Heart left ventricle (tissue), 16 donors: ENCODE data around the gene PRKCA. TPM values are rescaled to one million over a fixed set of nuclear protein-coding genes. Genes with fewer than 3 reads are reported as not detected.

Experiments
- ATAC-seq, 4 donors: fragments of 200-7000 bp; cut with Tn5 transposase; one replicate each; pipeline ENCODE4 v1.9.1; 2020 to 2022; ENCODE audit warnings: moderate library complexity in 4 of 4, mild to moderate bottlenecking in 3 of 4, moderate number of reproducible peaks in 1 of 4
- DNase-seq, 5 donors: peaks; one replicate each; pipeline ENCODE4 v3.0.0-alpha.2; 2020
- H3K27ac ChIP-seq, 12 donors: fragments of 200-600 bp; sonication (generic) in 4 of 12; one replicate each; pipeline versions ENCODE4 v1.5.0 to v1.8.0; 2016 to 2022; ENCODE audit warnings: mild to moderate bottlenecking in 2 of 12
- H3K27me3 ChIP-seq, 9 donors: fragments of 200-600 bp; sonication (generic) in 2 of 9; one replicate each; pipeline versions ENCODE4 v1.5.1 to v1.8.0; 2016 to 2022; ENCODE audit warnings: mild to moderate bottlenecking in 3 of 9
- H3K36me3 ChIP-seq, 9 donors: fragments of 200-600 bp; sonication (generic) in 2 of 9; one replicate each; pipeline versions ENCODE4 v1.5.0 to v1.8.0; 2018 to 2022; ENCODE audit warnings: mild to moderate bottlenecking in 2 of 9
- H3K4me1 ChIP-seq, 12 donors: fragments of 200-600 bp; sonication (generic) in 4 of 12; one replicate each; pipeline versions ENCODE4 v1.5.0 to v1.8.0; 2016 to 2022; ENCODE audit warnings: mild to moderate bottlenecking in 3 of 12
- H3K4me3 ChIP-seq, 12 donors: fragments of 200-600 bp; sonication (generic) in 4 of 12; one replicate each; pipeline versions ENCODE4 v1.5.0 to v1.8.0; 2017 to 2022; ENCODE audit warnings: mild to moderate bottlenecking in 9 of 12, moderate library complexity in 4 of 12
- H3K9me3 ChIP-seq, 12 donors: fragments of 200-600 bp; sonication (generic) in 4 of 12; one replicate each; pipeline versions ENCODE4 v1.5.0 to v1.8.0; 2016 to 2022; ENCODE audit warnings: mild to moderate bottlenecking in 1 of 12
- POLR2A ChIP-seq, 2 donors: fragments of 450-650 bp; IDR thresholded peaks; one replicate each; pipeline ENCODE4 v1.6.1; 2017; ENCODE audit warnings: antibody characterized with exemption in 2 of 2, mild to moderate bottlenecking in 2 of 2, moderate library complexity in 2 of 2
- WGBS, 4 donors: extraction: QIAGEN DNeasy Blood & Tissue Kit in 2 of 4; methylation state at CpG; one replicate each; pipeline versions ENCODE4 v1.1.5 to v1.1.7; 2013 to 2018; 5-methylcytosine and 5-hydroxymethylcytosine counted together
- intact Hi-C, 10 donors: fragments of 100-400 bp; cut with DNase I; formaldehyde crosslinking; loops; one replicate each; pipeline versions ENCODE4 v1.11.1 to v1.14.2; 2022
- polyA plus RNA-seq, 2 donors: library from polyadenylated mRNA; stranded (reverse); fragments of 200-250 nt; gene quantifications; one replicate each; pipeline ENCODE4 v1.2.3, GENCODE V29; 2013
- total RNA-seq, 9 donors: library from RNA; depleted of rRNA in 2 of 9; stranded (reverse); fragments of >200 nt in 2 of 9; fragmentation: NEBNext Ultra II Directional in 3 of 9; extraction: Animal tissue kit (Norgen Biotek cat#: 25700) in 3 of 9; gene quantifications; one replicate each; pipeline versions ENCODE4 v1.1.0 to v1.2.4, GENCODE V29; 2016 to 2023
- TF ChIP-seq, protein P1 (sequence below), 12 donors: fragments of 200-600 bp; sonication (generic) in 4 of 12; IDR thresholded peaks; one replicate each; pipeline versions ENCODE4 v1.5.0 to v1.8.0; 2018 to 2022; ENCODE audit warnings: antibody characterized with exemption in 12 of 12, mild to moderate bottlenecking in 5 of 12
- donor health status: ischemic (EF 13 %, LVEDD 7.1; RV severe dilation, severe dysfunction).
- donor health status: healthy with polysubstance abuse.
- donor health status: DM: no; HTN: yes; CAD: no.
- donor health status: DM: no; HTN: no; CAD: no.
- donor health status: ischemic (EF 25% LVEDD 6.9; RV normal size, moderate dysfunction).
- donor health status: ischemic (EF 25% LVEDD 5.7; RV mildly dilated, moderate dysfunction).
- donor health status: healthy.
- donor health status: DM: yes; HTN: yes; CAD: no.
- donor health status: ischemic (EF 35%, LVEDD 5.7; RV mildly dilated, moderate dysfunction).
- donor health status: nonischemic (EF 11% LVEDD 7.7; RV severe dilation, severe dysfunction).
- donor health status: DM: yes; HTN: yes; CAD: no.
- donor health status: PGD.
- donor health status: ischemic (EF 29% LVEDD 5.4; RV normal size, mild dysfunction).
- donor health status: nonischemic (EF 23%, LVEDD 6.1; RV moderate dilation, normal function).

Gene PRKCA
- total and polyA plus RNA-seq, 11 donors = 3.4 to 26.8 (median 11.4) TPM

DNA sequence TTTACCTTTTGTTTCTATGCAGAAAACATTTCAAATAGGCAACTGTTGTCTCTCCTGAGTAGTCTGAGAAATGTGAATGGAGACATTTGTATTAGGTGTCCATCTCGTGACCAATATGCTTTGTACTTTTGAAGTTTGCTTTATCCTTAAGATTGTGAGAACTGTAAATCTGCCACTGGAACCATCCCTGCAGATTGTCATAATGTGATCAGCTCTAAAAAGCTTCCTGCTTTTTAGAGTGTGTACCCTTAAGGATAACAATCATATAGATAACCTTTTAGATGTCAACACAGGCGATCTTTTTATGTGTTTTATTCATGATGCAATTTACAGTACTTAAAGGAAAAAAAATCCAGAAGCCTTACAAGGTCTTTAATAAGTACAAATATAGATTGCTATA is 63.5 kb downstream of the PRKCA start:
- intact Hi-C loops = no loop called here
- DNase-seq (no peak), ATAC-seq (no peak)
- H3K36me3 ChIP-seq = no peaks in the 10 kb centered on the region
- H3K27ac ChIP-seq = no peak overlapping the region
- no peaks in the 10 kb centered on the region for H3K27me3 ChIP-seq
- WGBS, 4 donors = 69 to 76% (median 74%) methylated on average over 2 of the region's 2 CpGs
- no peak overlapping the region for H3K4me3 ChIP-seq
- H3K4me1 ChIP-seq = no peaks in the 10 kb centered on the region
- H3K9me3 ChIP-seq = no peaks in the 10 kb centered on the region
- TF ChIP-seq POLR2A (IDR thresholded peaks at IDR 0.05) = no peak
- TF ChIP-seq, protein P1, sequence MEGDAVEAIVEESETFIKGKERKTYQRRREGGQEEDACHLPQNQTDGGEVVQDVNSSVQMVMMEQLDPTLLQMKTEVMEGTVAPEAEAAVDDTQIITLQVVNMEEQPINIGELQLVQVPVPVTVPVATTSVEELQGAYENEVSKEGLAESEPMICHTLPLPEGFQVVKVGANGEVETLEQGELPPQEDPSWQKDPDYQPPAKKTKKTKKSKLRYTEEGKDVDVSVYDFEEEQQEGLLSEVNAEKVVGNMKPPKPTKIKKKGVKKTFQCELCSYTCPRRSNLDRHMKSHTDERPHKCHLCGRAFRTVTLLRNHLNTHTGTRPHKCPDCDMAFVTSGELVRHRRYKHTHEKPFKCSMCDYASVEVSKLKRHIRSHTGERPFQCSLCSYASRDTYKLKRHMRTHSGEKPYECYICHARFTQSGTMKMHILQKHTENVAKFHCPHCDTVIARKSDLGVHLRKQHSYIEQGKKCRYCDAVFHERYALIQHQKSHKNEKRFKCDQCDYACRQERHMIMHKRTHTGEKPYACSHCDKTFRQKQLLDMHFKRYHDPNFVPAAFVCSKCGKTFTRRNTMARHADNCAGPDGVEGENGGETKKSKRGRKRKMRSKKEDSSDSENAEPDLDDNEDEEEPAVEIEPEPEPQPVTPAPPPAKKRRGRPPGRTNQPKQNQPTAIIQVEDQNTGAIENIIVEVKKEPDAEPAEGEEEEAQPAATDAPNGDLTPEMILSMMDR (IDR thresholded peaks at IDR 0.05) = no peak

DNA sequence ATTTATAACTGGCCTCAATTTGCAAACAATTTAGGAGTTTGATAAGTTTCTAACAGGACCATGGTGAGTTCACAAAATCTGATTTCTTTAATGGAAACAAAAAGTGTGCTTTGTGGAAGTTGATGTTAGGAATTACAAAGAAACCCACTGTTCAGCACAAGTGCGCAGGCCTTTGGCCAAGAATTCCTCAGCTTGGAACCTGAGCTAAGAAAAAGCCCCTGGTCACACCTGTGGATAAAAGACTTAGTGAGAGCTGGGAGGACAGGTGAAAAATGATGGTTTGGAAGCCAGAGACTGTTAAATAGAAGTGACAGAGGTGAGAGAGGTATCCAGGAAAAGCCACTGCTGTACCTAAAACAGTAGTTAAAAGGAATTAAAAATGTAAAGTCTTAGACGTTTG is 64.7 kb downstream of the PRKCA start:
- H3K27ac ChIP-seq = no peak overlapping the region

DNA sequence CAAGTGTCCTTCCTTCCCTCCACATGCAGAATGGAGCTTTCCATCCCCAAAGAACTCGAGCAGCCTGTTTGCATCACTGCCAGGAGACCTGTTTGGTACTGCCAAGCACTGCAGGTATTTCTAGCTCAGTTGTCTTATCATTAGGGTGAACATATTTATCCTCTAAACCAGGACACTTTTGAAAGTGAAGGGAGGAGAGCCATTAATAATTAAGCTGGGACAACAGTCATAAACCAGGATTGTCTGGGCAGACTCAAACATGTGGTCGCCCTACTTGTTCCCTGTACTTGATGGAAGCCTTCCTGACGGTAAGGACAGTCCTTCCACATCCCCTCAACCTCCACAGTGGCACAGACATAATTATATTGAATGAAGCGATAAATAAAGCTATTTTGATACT is 67.4 kb downstream of the PRKCA start:
- ATAC-seq = no peak
- intact Hi-C loops = no loop called here
- no peak for TF ChIP-seq POLR2A (IDR thresholded peaks at IDR 0.05)
- TF ChIP-seq, protein P1 (IDR thresholded peaks at IDR 0.05) = no peak
- no peak overlapping the region for H3K4me3 ChIP-seq
- no peaks in the 10 kb centered on the region for H3K27me3 ChIP-seq
- no peaks in the 10 kb centered on the region for H3K36me3 ChIP-seq
- H3K4me1 ChIP-seq = peaks cover 0 to 9% (median 0%) of the 10 kb centered on the region in 12 donors
- H3K27ac ChIP-seq = no peak overlapping the region
- DNase-seq = no peak
- H3K9me3 ChIP-seq = no peaks in the 10 kb centered on the region
- 78 to 92% (median 87%) methylated on average over 4 of the region's 4 CpGs for WGBS, 4 donors

More for the DNA sequence above, 64.7 kb downstream of the PRKCA start:
- Histone ChIP-seq H3K36me3 (no peaks in the 10 kb centered on the region), H3K4me3 (no peak overlapping the region), H3K9me3 (no peaks in the 10 kb centered on the region), H3K27me3 (no peaks in the 10 kb centered on the region), H3K4me1 (no peaks in the 10 kb centered on the region)
- no peak for TF ChIP-seq POLR2A (IDR thresholded peaks at IDR 0.05)
- TF ChIP-seq, protein P1 (IDR thresholded peaks at IDR 0.05) = no peak
- DNase-seq = no peak
- ATAC-seq = no peak
- WGBS, 4 donors = 80 to 90% (median 86%) methylated on average over 2 of the region's 2 CpGs
- intact Hi-C loops = no loop called here

DNA sequence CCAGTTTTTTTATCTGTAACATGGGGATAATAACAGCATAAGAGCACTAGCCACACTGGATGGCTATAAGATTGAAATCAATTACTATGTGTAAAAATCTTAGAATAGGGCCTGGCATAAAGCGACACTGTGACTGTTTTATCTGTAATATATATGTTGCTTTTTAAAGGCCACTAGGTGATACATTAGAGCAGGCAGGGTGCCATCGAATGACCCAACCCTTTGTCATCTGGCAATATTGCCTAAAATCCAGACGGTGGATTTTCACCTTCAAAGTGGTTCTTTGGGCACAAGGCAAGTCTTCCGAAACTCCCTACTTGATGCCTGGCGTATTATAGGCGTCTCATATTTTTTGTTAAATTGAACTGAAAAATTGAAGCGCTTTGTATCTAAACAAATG is 69.1 kb downstream of the PRKCA start:
- no peaks in the 10 kb centered on the region for H3K36me3 ChIP-seq
- peaks cover 0 to 9% (median 0%) of the 10 kb centered on the region in 12 donors for H3K4me1 ChIP-seq
- H3K27me3 ChIP-seq = no peaks in the 10 kb centered on the region
- H3K9me3 ChIP-seq = no peaks in the 10 kb centered on the region
- intact Hi-C loops = no loop called here
- ATAC-seq (no peak), DNase-seq (no peak)
- H3K27ac ChIP-seq = no peak overlapping the region
- no peak for TF ChIP-seq POLR2A (IDR thresholded peaks at IDR 0.05)
- TF ChIP-seq, protein P1 (IDR thresholded peaks at IDR 0.05) = no peak
- 91 to 94% (median 93%) methylated on average over 7 of the region's 7 CpGs for WGBS, 4 donors
- no peak overlapping the region for H3K4me3 ChIP-seq
